ENCODE measurements around the gene RBPMS2.

- TF ChIP-seq YY2 (tag by site-specific recombination; IDR thresholded peaks at IDR 0.05) = no peak
- TF ChIP-seq ZBTB7A (tag by site-specific recombination; IDR thresholded peaks at IDR 0.05; ENCODE audit: low read depth) = no peak
- TF ChIP-seq MYNN (tag by site-specific recombination; IDR thresholded peaks at IDR 0.05; ENCODE audit: borderline replicate concordance) = no peak
- TF ChIP-seq, protein P1, sequence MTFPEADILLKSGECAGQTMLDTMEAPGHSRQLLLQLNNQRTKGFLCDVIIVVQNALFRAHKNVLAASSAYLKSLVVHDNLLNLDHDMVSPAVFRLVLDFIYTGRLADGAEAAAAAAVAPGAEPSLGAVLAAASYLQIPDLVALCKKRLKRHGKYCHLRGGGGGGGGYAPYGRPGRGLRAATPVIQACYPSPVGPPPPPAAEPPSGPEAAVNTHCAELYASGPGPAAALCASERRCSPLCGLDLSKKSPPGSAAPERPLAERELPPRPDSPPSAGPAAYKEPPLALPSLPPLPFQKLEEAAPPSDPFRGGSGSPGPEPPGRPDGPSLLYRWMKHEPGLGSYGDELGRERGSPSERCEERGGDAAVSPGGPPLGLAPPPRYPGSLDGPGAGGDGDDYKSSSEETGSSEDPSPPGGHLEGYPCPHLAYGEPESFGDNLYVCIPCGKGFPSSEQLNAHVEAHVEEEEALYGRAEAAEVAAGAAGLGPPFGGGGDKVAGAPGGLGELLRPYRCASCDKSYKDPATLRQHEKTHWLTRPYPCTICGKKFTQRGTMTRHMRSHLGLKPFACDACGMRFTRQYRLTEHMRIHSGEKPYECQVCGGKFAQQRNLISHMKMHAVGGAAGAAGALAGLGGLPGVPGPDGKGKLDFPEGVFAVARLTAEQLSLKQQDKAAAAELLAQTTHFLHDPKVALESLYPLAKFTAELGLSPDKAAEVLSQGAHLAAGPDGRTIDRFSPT (tag by site-specific recombination; IDR thresholded peaks at IDR 0.05) = no peak
- no peak for TF ChIP-seq KLF10 (tag by site-specific recombination; IDR thresholded peaks at IDR 0.05)
- no peak for TF ChIP-seq CTCF (tag by site-specific recombination; IDR thresholded peaks at IDR 0.05)
- no peak for TF ChIP-seq TCF7L2 (IDR thresholded peaks at IDR 0.05; ENCODE audit: borderline replicate concordance, low read depth, low read length)
- no peak for TF ChIP-seq YY1 (tag by site-specific recombination; IDR thresholded peaks at IDR 0.05)
- TF ChIP-seq ZNF280C (tag by site-specific recombination; IDR thresholded peaks at IDR 0.05) = no peak
- TF ChIP-seq, protein P2, sequence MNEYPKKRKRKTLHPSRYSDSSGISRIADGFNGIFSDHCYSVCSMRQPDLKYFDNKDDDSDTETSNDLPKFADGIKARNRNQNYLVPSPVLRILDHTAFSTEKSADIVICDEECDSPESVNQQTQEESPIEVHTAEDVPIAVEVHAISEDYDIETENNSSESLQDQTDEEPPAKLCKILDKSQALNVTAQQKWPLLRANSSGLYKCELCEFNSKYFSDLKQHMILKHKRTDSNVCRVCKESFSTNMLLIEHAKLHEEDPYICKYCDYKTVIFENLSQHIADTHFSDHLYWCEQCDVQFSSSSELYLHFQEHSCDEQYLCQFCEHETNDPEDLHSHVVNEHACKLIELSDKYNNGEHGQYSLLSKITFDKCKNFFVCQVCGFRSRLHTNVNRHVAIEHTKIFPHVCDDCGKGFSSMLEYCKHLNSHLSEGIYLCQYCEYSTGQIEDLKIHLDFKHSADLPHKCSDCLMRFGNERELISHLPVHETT (tag by site-specific recombination; IDR thresholded peaks at IDR 0.05) = no peak
Observed at GRCh38 chr15:64774037-64774628, 1.3 kb downstream of the RBPMS2 start.
